Neural cell (in vitro differentiated cells): ENCODE measurements around the gene SMAD5. TPM values are rescaled to one million over a fixed set of nuclear protein-coding genes. Genes with fewer than 3 reads are reported as not detected.

Source experiments
- H2AFZ ChIP-seq: fragments of 200-600, 300-800 bp; sonication (generic), shearing (Covaris generic); 2 replicates; pipeline ENCODE4 v1.6.0; 2014; ENCODE audit warnings: low read depth, mild to moderate bottlenecking, antibody characterized with exemption, low read length, moderate library complexity
- H3F3A ChIP-seq: fragments of 200-600 bp; shearing (Covaris generic); 2 replicates; pipeline ENCODE4 v1.6.1; 2016; ENCODE audit warnings: mild to moderate bottlenecking, moderate library complexity, mixed read lengths, antibody characterized with exemption, low read length; ENCODE audit not compliant: insufficient read depth, poor library complexity, severe bottlenecking
- H3K27ac ChIP-seq: fragments of 200-600, 300-800 bp; sonication (generic), shearing (Covaris generic); 2 replicates; pipeline ENCODE4 v1.5.1; 2014; ENCODE audit warnings: mild to moderate bottlenecking, low read length, moderate library complexity
- H3K27me3 ChIP-seq: fragments of 300-800, 200-600 bp; sonication (generic), shearing (Covaris generic); 2 replicates; pipeline ENCODE4 v1.6.0; 2014; ENCODE audit warnings: mild to moderate bottlenecking, low read depth, low read length, moderate library complexity; ENCODE audit not compliant: insufficient read depth
- H3K36me3 ChIP-seq: fragments of 300-800, 200-600 bp; sonication (generic), shearing (Covaris generic); 2 replicates; pipeline ENCODE4 v1.5.1; 2014; ENCODE audit warnings: mild to moderate bottlenecking, antibody characterized with exemption, low read length, moderate library complexity; ENCODE audit not compliant: insufficient read depth
- H3K4me2 ChIP-seq: fragments of 300-800, 200-600 bp; sonication (generic), shearing (Covaris generic); 2 replicates; pipeline ENCODE4 v1.6.0; 2014; ENCODE audit warnings: mild to moderate bottlenecking, low read length
- H3K4me3 ChIP-seq: fragments of 300-800, 200-600 bp; sonication (generic), shearing (Covaris generic); 2 replicates; pipeline ENCODE4 v1.5.1; 2014; ENCODE audit warnings: mild to moderate bottlenecking, low read length, moderate library complexity
- H3K79me2 ChIP-seq: fragments of 200-600 bp; shearing (Covaris generic); replicated peaks from 2 replicates; pipeline ENCODE4 v1.6.0; 2014; ENCODE audit warnings: mild to moderate bottlenecking, low read length, moderate library complexity; ENCODE audit not compliant: insufficient read depth
- H3K9ac ChIP-seq: fragments of 300-800, 200-600 bp; sonication (generic), shearing (Covaris generic); 2 replicates; pipeline ENCODE4 v1.6.1; 2016; ENCODE audit warnings: mild to moderate bottlenecking, low read length, mixed read lengths
- H3K9me2 ChIP-seq: fragments of 200-600 bp; shearing (Covaris generic); 2 replicates; pipeline ENCODE4 v1.6.1; 2016; ENCODE audit warnings: mild to moderate bottlenecking, low read length, mixed read lengths; ENCODE audit not compliant: insufficient read depth
- H3K9me3 ChIP-seq: fragments of 200-600, 300-800 bp; sonication (generic), shearing (Covaris generic); 2 replicates; pipeline ENCODE4 v1.6.1; 2016; ENCODE audit warnings: mild to moderate bottlenecking, mixed run types, low read length, moderate library complexity, mixed read lengths
- H4K20me1 ChIP-seq: fragments of 200-600 bp; shearing (Covaris generic); 2 replicates; pipeline ENCODE4 v1.6.1; 2016; ENCODE audit warnings: mild to moderate bottlenecking, mixed run types; ENCODE audit not compliant: insufficient read depth
- EP300 ChIP-seq: fragments of 450-650 bp; conservative IDR thresholded peaks from 2 replicates; pipeline ENCODE4 v1.6.1; 2014; ENCODE audit warnings: antibody characterized with exemption, mild to moderate bottlenecking, moderate library complexity; ENCODE audit not compliant: poor library complexity, severe bottlenecking
- EZH2 ChIP-seq: fragments of 200-600, 300-800 bp; shearing (Covaris generic), sonication (generic); IDR thresholded peaks from 2 replicates; pipeline ENCODE4 v1.6.1; 2014; ENCODE audit warnings: antibody characterized with exemption, low read length, borderline replicate concordance, mild to moderate bottlenecking; ENCODE audit not compliant: insufficient read depth, poor library complexity, severe bottlenecking
- MXI1 ChIP-seq: fragments of 450-650 bp; conservative IDR thresholded peaks from 2 replicates; pipeline ENCODE4 v1.6.1; 2014; ENCODE audit warnings: antibody characterized with exemption, mild to moderate bottlenecking; ENCODE audit not compliant: poor library complexity, severe bottlenecking
- POLR2AphosphoS5 ChIP-seq: IDR thresholded peaks from 2 replicates; pipeline ENCODE4 v1.6.1; 2012
- RAD21 ChIP-seq: fragments of 450-650 bp; conservative IDR thresholded peaks from 2 replicates; pipeline ENCODE4 v1.6.1; 2014; ENCODE audit warnings: antibody characterized with exemption, mild to moderate bottlenecking, moderate library complexity
- SMC3 ChIP-seq: fragments of 450-650 bp; conservative IDR thresholded peaks from 2 replicates; pipeline ENCODE4 v1.6.1; 2014; ENCODE audit warnings: antibody characterized with exemption, mild to moderate bottlenecking, moderate library complexity; ENCODE audit not compliant: poor library complexity
- TAF1 ChIP-seq: IDR thresholded peaks from 2 replicates; pipeline ENCODE4 v1.6.1; 2012; ENCODE audit warnings: low read depth
- polyA plus RNA-seq: library from polyadenylated mRNA; depleted of rRNA; stranded (reverse); fragments of >200 nt; gene quantifications from 2 replicates; pipeline ENCODE4 v1.2.3, GENCODE V29; 2014
- TF ChIP-seq, protein P1 (sequence below): IDR thresholded peaks from 2 replicates; pipeline ENCODE4 v1.6.1; 2012; ENCODE audit warnings: borderline replicate concordance
- TF ChIP-seq, protein P2 (sequence below): fragments of 450-650 bp; IDR thresholded peaks from 2 replicates; pipeline ENCODE4 v1.5.1; 2014; ENCODE audit warnings: antibody characterized with exemption, mild to moderate bottlenecking, moderate library complexity; ENCODE audit not compliant: poor library complexity, severe bottlenecking

SMAD5 gene
- polyA plus RNA-seq, 1 donor from 2014 or later, result 26.3 TPM

DNA sequence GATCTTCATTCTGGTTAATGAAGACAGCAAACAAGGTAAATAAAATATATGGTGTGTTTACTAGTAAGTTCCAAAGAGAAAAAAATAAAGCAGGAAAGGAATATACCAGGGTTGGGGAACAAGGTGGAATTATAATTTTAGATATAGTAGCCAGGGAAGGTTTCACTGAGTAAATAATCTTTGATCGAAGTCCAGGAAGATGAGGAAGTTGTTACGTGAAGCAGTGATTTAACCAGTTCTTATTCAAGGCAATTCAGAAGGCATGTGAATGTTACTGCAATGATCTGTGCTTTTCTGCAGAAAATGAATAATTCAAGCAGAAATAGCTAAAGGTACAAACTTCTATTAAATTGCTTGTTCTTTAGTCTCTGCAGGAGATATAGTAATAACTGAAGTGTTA, 54.2 kb downstream of the SMAD5 start:
- Histone ChIP-seq H3K9ac (no peak overlapping the region), H3K36me3 (no peaks in the 10 kb centered on the region), H3K4me3 (no peak overlapping the region), H3K9me2 (no peaks in the 10 kb centered on the region), H3K4me2 (no peak overlapping the region), H3K27me3 (peaks cover 24% of the 10 kb centered on the region), H3K9me3 (no peaks in the 10 kb centered on the region), H3F3A (no peaks in the 10 kb centered on the region), H3K27ac (no peak overlapping the region), H2AFZ (no peak overlapping the region), H3K79me2 (no peaks in the 10 kb centered on the region), H4K20me1 (no peaks in the 10 kb centered on the region)
- TF ChIP-seq TAF1 (no peak), EZH2 (no peak), POLR2AphosphoS5 (no peak), SMC3 (no peak)
- TF ChIP-seq, protein P1, sequence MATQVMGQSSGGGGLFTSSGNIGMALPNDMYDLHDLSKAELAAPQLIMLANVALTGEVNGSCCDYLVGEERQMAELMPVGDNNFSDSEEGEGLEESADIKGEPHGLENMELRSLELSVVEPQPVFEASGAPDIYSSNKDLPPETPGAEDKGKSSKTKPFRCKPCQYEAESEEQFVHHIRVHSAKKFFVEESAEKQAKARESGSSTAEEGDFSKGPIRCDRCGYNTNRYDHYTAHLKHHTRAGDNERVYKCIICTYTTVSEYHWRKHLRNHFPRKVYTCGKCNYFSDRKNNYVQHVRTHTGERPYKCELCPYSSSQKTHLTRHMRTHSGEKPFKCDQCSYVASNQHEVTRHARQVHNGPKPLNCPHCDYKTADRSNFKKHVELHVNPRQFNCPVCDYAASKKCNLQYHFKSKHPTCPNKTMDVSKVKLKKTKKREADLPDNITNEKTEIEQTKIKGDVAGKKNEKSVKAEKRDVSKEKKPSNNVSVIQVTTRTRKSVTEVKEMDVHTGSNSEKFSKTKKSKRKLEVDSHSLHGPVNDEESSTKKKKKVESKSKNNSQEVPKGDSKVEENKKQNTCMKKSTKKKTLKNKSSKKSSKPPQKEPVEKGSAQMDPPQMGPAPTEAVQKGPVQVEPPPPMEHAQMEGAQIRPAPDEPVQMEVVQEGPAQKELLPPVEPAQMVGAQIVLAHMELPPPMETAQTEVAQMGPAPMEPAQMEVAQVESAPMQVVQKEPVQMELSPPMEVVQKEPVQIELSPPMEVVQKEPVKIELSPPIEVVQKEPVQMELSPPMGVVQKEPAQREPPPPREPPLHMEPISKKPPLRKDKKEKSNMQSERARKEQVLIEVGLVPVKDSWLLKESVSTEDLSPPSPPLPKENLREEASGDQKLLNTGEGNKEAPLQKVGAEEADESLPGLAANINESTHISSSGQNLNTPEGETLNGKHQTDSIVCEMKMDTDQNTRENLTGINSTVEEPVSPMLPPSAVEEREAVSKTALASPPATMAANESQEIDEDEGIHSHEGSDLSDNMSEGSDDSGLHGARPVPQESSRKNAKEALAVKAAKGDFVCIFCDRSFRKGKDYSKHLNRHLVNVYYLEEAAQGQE, result no peak

DNA sequence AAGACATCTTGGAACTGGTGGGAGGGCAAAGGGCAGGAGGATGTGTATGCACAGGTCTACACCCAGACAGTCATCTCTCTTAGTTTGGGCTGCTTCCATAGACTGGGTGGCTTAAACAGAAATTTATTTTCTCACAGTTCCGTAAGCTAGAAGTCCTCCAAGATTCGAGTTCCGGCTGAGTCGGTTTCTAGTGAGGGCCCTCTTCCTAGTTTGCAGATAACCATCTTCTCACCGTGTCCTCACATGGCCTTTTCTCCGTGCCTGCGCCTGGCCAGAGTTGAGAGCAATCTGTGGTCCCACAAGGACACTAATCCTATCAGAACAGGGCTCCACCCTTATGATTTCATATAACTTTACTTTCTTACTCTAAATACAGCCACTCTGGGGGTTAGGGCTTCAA, 56.2 kb downstream of the SMAD5 start:
- peaks cover 44% of the 10 kb centered on the region for H3K27me3 ChIP-seq
- no peaks in the 10 kb centered on the region for H3K9me2 ChIP-seq
- no peak overlapping the region for H3K9ac ChIP-seq
- no peak overlapping the region for H3K4me2 ChIP-seq
- H3K36me3 ChIP-seq, result no peaks in the 10 kb centered on the region
- no peaks in the 10 kb centered on the region for H3K9me3 ChIP-seq
- no peaks in the 10 kb centered on the region for H4K20me1 ChIP-seq
- TF ChIP-seq EP300 (no peak), TAF1 (no peak), POLR2AphosphoS5 (no peak), EZH2 (no peak), MXI1 (no peak), SMC3 (no peak), RAD21 (no peak)
- TF ChIP-seq, protein P1, result no peak
- TF ChIP-seq, protein P2, sequence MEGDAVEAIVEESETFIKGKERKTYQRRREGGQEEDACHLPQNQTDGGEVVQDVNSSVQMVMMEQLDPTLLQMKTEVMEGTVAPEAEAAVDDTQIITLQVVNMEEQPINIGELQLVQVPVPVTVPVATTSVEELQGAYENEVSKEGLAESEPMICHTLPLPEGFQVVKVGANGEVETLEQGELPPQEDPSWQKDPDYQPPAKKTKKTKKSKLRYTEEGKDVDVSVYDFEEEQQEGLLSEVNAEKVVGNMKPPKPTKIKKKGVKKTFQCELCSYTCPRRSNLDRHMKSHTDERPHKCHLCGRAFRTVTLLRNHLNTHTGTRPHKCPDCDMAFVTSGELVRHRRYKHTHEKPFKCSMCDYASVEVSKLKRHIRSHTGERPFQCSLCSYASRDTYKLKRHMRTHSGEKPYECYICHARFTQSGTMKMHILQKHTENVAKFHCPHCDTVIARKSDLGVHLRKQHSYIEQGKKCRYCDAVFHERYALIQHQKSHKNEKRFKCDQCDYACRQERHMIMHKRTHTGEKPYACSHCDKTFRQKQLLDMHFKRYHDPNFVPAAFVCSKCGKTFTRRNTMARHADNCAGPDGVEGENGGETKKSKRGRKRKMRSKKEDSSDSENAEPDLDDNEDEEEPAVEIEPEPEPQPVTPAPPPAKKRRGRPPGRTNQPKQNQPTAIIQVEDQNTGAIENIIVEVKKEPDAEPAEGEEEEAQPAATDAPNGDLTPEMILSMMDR, result no peak
- no peaks in the 10 kb centered on the region for H3F3A ChIP-seq
- no peak overlapping the region for H2AFZ ChIP-seq
- no peak overlapping the region for H3K27ac ChIP-seq
- no peak overlapping the region for H3K4me3 ChIP-seq
- H3K79me2 ChIP-seq, result no peaks in the 10 kb centered on the region
